Hepatocyte (in vitro differentiated cells): Measurements from ENCODE around the gene AGTR2.
"Not testable (repeated sequence)": the region's sequence is repeated elsewhere in the genome, so short reads cannot be mapped to it uniquely, and the experiment has no call there.

Experiments
- CTCF ChIP-seq: fragments of 200-600 bp; sonication (generic); IDR thresholded peaks from 2 replicates; pipeline ENCODE4 v1.5.1; 2016; ENCODE audit warnings: antibody characterized with exemption, mild to moderate bottlenecking; ENCODE audit not compliant: poor library complexity
- EZH2 ChIP-seq: fragments of 200-600 bp; sonication (generic); IDR thresholded peaks from 2 replicates; pipeline ENCODE4 v1.6.1; 2016; ENCODE audit warnings: antibody characterized with exemption, mild to moderate bottlenecking, borderline replicate concordance

- TF ChIP-seq CTCF, EZH2: not testable (repeated sequence)
These were observed 46.5 kb downstream of the AGTR2 start for GRCh38 chrX:116217080-116217479.
